ENCODE results near the gene DNAJC6.

GRCh38 chr1:65393928-65394327 is 84.6 kb downstream of the DNAJC6 start:
- TF ChIP-seq, protein P1, sequence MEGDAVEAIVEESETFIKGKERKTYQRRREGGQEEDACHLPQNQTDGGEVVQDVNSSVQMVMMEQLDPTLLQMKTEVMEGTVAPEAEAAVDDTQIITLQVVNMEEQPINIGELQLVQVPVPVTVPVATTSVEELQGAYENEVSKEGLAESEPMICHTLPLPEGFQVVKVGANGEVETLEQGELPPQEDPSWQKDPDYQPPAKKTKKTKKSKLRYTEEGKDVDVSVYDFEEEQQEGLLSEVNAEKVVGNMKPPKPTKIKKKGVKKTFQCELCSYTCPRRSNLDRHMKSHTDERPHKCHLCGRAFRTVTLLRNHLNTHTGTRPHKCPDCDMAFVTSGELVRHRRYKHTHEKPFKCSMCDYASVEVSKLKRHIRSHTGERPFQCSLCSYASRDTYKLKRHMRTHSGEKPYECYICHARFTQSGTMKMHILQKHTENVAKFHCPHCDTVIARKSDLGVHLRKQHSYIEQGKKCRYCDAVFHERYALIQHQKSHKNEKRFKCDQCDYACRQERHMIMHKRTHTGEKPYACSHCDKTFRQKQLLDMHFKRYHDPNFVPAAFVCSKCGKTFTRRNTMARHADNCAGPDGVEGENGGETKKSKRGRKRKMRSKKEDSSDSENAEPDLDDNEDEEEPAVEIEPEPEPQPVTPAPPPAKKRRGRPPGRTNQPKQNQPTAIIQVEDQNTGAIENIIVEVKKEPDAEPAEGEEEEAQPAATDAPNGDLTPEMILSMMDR (IDR thresholded peaks at IDR 0.05), result no peak
- no peak for TF ChIP-seq POLR2A (IDR thresholded peaks at IDR 0.05)

All from thyroid gland (tissue), 4 donors.